Adrenal gland (tissue), 5 donors: ENCODE measurements around the gene ZNF726.
"Not testable (repeated sequence)": the region's sequence is repeated elsewhere in the genome, so short reads cannot be mapped to it uniquely, and the experiment has no call there.

Source experiments
- CTCF ChIP-seq, 6 experiments: fragments of 450-650 bp in 4 of 6; fragments of 200-600 bp in 2 of 6; sonication (generic) in 1 of 6; IDR thresholded peaks; 1 replicate in 5 of 6; 2 replicates in 1 of 6; pipeline versions ENCODE4 v1.5.1 to v1.8.0; 2016 to 2021; ENCODE audit warnings: antibody characterized with exemption in 6 of 6, mild to moderate bottlenecking in 2 of 6, moderate library complexity in 1 of 6
- POLR2A ChIP-seq, 2 donors: fragments of 450-650 bp; IDR thresholded peaks; one replicate each; pipeline ENCODE4 v1.6.1; 2017; ENCODE audit warnings: antibody characterized with exemption in 2 of 2, mild to moderate bottlenecking in 2 of 2, moderate library complexity in 1 of 2
- donor health status: DM: no; HTN: no; CAD: no.

GRCh38 chr19:23976631-23977030, 61.9 kb downstream of the ZNF726 start:
- TF ChIP-seq CTCF, POLR2A (IDR thresholded peaks at IDR 0.05): not testable (repeated sequence)
